ENCODE results near the gene DAD1.

GRCh38 chr14:22556021-22556989, 32.7 kb downstream of the DAD1 start:
- no peak for TF ChIP-seq CTCF (conservative IDR thresholded peaks at IDR 0.05; ENCODE audit: low read length)
- TF ChIP-seq EZH2phosphoT487 (IDR thresholded peaks at IDR 0.05; ENCODE audit: borderline replicate concordance, low read depth, low read length) = no peak

Data from OCI-LY7 (cell line).